ENCODE data around the gene ETV5. TPM values are rescaled to one million over a fixed set of nuclear protein-coding genes. Genes with fewer than 3 reads are reported as not detected.

The ETV5 gene
- total and polyA plus RNA-seq, 2 of the 4 experiments (the other 2 are of a cell fraction): 15.7 to 20.1 TPM

DNA sequence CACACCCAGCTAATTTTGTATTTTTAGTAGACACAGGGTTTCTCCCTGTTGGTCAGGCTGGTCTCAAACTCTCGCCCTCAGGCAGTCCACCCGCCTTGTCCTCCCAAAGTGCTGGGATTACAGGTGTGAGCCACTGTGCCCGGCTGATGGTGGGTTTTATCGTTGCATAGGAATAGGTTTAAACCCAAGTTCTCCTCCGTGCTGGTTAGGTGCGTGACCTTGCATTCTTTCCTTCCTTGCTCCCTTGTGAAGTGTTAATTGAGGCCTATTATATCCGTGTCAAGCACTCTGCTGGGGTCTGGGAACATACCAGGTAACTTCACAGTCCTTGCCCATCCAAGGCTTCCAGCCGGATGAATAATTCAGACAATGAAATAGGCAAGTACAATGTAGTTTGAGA is 19.3 kb upstream of the ETV5 start:
- dilution Hi-C loops (cut with HindIII; ENCODE audit: low sequenced_read_pairs, unreplicated experiment) (no loop called here), intact Hi-C loops (cut with micrococcal nuclease) (no loop called here), in situ Hi-C loops (cut with MboI; ENCODE audit: low sequenced_read_pairs) (no loop called here)
- Histone ChIP-seq H3K56ac (ENCODE audit: extremely low read depth, insufficient read depth, low read length) (no peak overlapping the region), H3K79me1 (ENCODE audit: low read depth in 1 of 2, low read length in 2 of 2) (no peaks in the 10 kb centered on the region), H4K91ac (ENCODE audit: insufficient read depth, low read depth, low read length) (no peak overlapping the region), H4K8ac (ENCODE audit: low read depth in 2 of 2, low read length in 2 of 2) (no peak overlapping the region), H3K18ac (ENCODE audit: low read depth, low read length) (no peak overlapping the region), H4K5ac (ENCODE audit: low read depth, low read length) (no peak overlapping the region), H4K20me1 (ENCODE audit: insufficient read depth, low read length) (no peaks in the 10 kb centered on the region), H2BK15ac (ENCODE audit: low read depth, low read length) (no peak overlapping the region), H2BK120ac (ENCODE audit: low read depth, low read length) (no peak overlapping the region), H3K36me3 (ENCODE audit: control insufficient read depth, insufficient read depth, low read length) (no peaks in the 10 kb centered on the region), H3K27me3 (ENCODE audit: control insufficient read depth, insufficient read depth, low read length) (peaks cover 19% of the 10 kb centered on the region), H2AK5ac (ENCODE audit: low read depth, low read length) (no peak overlapping the region), H2AK9ac (replicated peaks; ENCODE audit: low read depth, low read length, poor library complexity) (no peak overlapping the region), H2AFZ (replicated peaks; ENCODE audit: low read length, poor library complexity) (no peak overlapping the region), H3K4me2 (ENCODE audit: low read depth, low read length) (no peak overlapping the region), H3K9ac (ENCODE audit: low read depth, low read length) (no peak overlapping the region), H2BK20ac (ENCODE audit: low read depth, low read length) (no peak overlapping the region), H3K4me1 (ENCODE audit: control insufficient read depth, insufficient read depth, low read length) (no peaks in the 10 kb centered on the region), H2BK5ac (ENCODE audit: low read depth, low read length, poor library complexity, severe bottlenecking) (no peak overlapping the region), H3K23ac (ENCODE audit: low read depth, low read length) (no peak overlapping the region), H3K27ac (ENCODE audit: insufficient read depth, low read length) (no peak overlapping the region), H3K14ac (replicated peaks; ENCODE audit: low read depth, low read length) (no peak overlapping the region), H3K9me3 (ENCODE audit: control insufficient read depth, insufficient read depth, low read length) (no peaks in the 10 kb centered on the region), H3K4ac (ENCODE audit: low read depth, low read length) (no peak overlapping the region), H3K9me1 (ENCODE audit: insufficient read depth, low read length) (no peaks in the 10 kb centered on the region), H3K4me3 (ENCODE audit: insufficient read depth, low read depth, low read length) (no peak overlapping the region)
- ChIA-PET POLR2A (ENCODE audit: unreplicated experiment) (no interaction called here), CTCF (no interaction called here)
- ATAC-seq (ENCODE audit: low read depth): no peak
- WGBS, 2 experiments (ENCODE audit: extremely low coverage in 2 of 2, insufficient read length in 1 of 2): no CpG with 5 or more reads among the region's 8 CpGs
- DNase-seq: no peak
- no TSS peak for BruUV-seq (replicated peaks)
- TF ChIP-seq, protein P1, sequence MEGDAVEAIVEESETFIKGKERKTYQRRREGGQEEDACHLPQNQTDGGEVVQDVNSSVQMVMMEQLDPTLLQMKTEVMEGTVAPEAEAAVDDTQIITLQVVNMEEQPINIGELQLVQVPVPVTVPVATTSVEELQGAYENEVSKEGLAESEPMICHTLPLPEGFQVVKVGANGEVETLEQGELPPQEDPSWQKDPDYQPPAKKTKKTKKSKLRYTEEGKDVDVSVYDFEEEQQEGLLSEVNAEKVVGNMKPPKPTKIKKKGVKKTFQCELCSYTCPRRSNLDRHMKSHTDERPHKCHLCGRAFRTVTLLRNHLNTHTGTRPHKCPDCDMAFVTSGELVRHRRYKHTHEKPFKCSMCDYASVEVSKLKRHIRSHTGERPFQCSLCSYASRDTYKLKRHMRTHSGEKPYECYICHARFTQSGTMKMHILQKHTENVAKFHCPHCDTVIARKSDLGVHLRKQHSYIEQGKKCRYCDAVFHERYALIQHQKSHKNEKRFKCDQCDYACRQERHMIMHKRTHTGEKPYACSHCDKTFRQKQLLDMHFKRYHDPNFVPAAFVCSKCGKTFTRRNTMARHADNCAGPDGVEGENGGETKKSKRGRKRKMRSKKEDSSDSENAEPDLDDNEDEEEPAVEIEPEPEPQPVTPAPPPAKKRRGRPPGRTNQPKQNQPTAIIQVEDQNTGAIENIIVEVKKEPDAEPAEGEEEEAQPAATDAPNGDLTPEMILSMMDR (conservative IDR thresholded peaks at IDR 0.05; ENCODE audit: low read depth, low read length): no peak
- TF ChIP-seq FOS (IDR thresholded peaks at IDR 0.05; ENCODE audit: low read depth, low read length): no peak
- TF ChIP-seq MAFK (IDR thresholded peaks at IDR 0.05; ENCODE audit: low read depth, low read length): no peak
- no peak for TF ChIP-seq NFE2L2 (IDR thresholded peaks at IDR 0.05; ENCODE audit: low read depth, low read length)
- no peak for TF ChIP-seq CHD1 (IDR thresholded peaks at IDR 0.05; ENCODE audit: low read depth, low read length)
- TF ChIP-seq POLR2A (IDR thresholded peaks at IDR 0.05; ENCODE audit: low read depth, low read length): no peak
- TF ChIP-seq MAZ (IDR thresholded peaks at IDR 0.05; ENCODE audit: borderline replicate concordance, low read depth, low read length): no peak
- TF ChIP-seq MXI1 (IDR thresholded peaks at IDR 0.05; ENCODE audit: borderline replicate concordance, low read depth, low read length): no peak

All from IMR-90 (cell line).